Forelimb muscle (tissue), 1 donor: ENCODE measurements around the gene SDSL. TPM values are rescaled to one million over a fixed set of nuclear protein-coding genes. Genes with fewer than 3 reads are reported as not detected.

Experiments
- DNase-seq: peaks from one replicate; pipeline ENCODE4 v3.0.0-alpha.2; 2013; ENCODE audit warnings: low read depth
- polyA plus RNA-seq: library from polyadenylated mRNA; unstranded; fragments of 120-200 nt; gene quantifications from one replicate; pipeline ENCODE4 v1.2.1, GENCODE V29; 2013; ENCODE audit not compliant: insufficient read length

Gene SDSL
- polyA plus RNA-seq, 1 donor, result 1.3 TPM

DNA sequence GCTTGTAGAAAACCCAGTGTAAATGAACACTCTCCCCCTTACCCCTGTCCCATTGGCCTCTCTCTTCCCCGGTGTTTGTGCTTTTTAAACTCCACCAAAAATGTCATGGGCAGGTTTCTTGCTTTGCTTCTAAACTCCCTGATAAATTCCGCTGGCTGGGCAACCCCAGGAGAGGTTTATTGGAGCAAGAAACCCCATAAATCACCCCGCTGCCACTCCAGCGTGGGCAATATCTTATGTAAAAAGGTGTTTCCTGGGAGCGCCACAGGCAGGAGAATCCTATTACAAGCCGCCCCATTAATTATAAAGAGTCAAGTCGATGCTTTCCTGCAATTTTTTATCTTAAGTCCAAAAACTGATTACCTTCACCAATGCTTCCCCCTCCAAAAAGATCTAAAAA is 26.7 kb downstream of the SDSL start:
- DNase-seq, result no peak

DNA sequence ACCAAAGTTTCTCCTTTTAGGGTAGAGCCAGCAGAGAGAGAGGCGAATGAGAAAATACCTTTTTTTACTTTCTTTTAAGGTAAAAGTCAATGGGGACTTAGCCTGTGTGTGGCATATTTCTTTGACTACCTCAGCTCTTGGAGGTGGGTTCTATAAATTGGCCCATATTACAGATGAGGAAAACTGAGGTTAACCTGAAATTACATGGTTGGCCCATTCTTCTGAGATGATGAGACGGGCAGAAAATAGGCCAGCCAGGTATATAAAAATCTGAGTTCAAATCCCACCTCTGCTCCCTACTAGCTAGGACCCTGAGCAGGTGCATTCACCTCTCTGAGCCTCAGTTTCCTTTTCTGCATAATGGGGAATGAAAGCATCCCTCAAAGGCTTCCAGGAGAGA is 27.1 kb downstream of the SDSL start:
- DNase-seq, result no peak

DNA sequence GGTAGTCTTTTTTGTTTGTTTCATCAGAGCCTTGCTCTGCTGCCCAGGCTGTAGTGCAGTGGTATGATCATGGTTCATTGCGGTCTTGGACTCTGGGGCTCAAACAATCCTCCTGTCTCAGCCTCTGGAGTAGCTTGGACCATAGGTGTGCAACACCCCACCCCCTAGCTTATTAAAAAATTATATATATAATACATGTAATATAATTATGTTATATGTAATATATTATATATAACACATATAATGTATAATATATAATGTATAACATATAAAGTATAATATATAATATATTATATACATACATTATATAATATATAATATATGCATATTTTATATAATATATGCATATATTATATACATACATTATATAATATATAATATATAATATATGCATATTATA is 27.7 kb downstream of the SDSL start:
- DNase-seq, result no peak

DNA sequence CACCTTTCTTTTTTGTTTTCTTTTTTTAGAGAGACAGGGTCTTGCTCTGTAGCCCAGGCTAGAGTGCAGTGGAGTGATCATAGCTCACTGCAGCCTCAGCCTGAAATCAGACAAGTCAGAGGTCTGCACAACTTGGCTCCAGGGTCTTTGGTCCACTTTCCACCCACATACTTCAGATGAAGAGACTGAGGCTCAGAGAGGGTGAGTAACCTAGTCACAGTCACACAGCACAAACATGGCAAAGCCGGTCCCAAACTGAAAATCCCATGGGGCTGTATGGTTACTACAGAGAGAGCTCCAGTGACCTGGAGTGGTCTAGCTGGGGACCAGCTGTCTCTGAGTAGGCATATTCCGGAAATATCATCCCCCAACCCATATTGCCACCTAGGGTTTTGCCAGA is 30.3 kb downstream of the SDSL start:
- no peak for DNase-seq

DNA sequence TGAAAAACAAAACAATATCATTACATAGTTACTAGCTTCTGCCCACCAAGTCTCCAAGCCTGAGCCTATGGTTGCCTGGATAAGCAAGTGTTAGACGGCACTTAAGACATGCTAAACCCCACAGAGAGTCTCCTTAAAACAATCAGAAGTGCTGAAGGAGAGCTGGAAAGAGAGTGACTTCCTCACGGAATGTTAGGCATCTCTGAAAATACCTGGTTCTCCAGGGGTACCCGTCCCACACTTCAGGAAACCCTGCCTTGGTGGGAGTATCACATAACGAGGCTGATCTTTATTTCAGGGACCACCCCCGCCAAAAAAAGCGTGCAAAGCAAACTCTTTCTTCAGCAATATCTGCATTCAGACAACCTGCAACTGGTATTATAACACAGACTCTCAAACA is 31.1 kb downstream of the SDSL start:
- no peak for DNase-seq

DNA sequence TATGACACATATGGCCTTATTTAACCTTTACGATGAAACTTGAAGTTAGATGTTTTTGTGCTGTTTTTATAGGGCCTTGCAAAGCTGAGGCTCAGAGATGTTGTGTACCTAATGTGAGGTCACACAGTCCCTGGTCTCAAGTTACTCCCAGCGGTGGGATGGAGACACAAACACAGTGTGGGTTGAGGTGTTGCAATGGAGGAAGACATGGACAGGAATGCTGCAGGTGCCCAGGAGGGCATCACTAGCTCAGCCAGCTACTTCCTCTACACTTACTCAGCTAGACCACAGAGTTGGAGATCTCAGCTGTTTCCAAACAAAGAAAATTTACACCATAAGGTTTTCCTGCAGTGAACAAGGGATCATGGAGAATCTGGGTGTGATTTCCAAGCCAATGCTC is 34.0 kb downstream of the SDSL start:
- no peak for DNase-seq

DNA sequence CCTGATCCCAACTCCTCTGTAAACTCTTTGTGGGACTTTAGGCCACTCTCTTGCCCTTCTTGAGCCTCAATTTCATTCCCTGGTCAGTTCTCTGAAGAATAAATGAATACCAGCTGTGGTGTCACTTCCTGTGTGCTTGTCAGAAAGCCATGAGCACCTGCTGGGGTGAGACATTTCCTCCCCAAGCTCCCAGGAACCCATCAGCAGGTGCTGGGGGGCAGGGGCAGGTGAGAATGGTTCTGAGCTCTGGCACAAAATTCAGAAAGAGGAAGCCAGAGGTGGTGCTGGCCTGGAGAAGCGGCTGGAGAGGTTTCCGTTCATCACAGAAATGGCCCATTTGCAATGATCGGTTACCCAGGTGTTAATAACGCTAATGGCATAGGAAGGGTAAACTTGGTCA is 34.6 kb downstream of the SDSL start:
- DNase-seq, result no peak

DNA sequence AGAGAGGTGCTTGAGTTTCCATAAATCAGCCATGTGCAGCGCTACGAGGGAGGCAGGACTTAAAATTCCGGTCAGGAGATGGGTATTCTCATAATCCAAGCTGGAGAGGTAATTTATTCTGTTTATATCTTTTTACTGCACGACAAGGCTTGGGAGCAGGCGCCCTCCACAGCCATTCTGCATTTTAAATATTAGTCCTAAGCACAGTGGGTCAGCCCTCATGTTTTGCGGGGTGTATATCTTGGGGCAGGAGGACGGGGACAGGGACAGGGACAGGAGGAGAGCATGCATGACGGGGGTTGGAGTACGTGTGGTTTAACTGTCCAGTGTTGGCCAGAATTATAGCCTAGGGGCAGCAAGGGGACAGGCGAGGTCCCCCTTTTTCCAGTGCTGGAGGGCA is 35.0 kb downstream of the SDSL start:
- DNase-seq, result no peak

DNA sequence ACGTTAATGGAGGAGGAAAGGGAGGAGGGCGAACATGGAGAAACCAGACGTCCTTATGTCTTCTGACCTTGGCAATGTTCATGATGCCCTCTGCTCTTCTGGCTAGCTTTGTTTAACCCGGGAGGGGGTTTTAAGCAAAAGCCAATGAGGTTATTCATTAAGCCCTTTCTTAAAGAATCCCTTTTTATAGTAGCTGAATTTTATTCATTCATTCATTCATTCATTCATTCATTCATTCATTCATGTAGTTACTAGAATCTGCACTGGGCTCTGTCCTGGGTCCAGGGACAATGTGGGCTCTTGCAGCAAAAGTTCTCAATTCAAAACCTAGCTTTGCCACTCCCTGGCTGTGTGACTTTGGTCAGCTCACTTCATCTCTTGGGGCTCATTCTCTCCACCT is 35.5 kb downstream of the SDSL start:
- no peak for DNase-seq

DNA sequence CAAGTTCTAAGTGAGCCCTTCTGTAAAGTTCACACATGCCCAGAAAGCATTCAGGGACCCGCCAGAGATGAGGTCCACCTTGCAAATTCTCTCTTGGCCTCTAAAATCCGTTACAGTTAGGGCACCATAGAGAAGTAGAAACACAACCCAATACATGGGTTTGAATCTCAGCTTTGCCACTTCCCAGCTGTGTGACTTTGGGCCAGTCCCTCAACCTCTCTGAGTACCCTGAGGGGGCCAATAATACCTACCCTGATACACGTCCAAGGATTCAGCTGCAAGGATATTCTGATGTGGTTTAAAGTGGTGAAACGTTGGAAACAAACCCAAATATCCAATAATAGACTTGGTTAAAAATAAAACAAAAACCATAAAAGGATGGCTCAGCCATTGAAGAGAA is 37.8 kb downstream of the SDSL start:
- no peak for DNase-seq

DNA sequence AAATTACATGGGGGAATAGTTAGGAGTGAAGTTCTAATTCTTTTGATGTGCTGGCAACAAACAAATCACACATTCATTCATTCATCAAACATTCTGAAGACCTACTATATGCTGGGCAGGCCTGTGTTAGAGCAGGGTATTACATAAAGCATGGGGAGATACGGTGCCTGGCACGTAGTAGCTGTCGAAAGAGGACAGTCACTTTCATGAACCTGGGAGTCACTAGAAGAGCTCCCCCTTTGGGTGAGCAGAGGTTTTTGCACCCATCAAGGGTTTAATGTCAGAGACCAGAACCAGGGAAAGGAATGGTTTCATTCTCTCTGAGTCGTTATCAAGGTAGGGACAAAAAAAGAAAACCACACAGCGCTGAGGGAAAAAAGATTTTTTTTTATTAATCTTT is 39.5 kb downstream of the SDSL start:
- DNase-seq, result no peak

DNA sequence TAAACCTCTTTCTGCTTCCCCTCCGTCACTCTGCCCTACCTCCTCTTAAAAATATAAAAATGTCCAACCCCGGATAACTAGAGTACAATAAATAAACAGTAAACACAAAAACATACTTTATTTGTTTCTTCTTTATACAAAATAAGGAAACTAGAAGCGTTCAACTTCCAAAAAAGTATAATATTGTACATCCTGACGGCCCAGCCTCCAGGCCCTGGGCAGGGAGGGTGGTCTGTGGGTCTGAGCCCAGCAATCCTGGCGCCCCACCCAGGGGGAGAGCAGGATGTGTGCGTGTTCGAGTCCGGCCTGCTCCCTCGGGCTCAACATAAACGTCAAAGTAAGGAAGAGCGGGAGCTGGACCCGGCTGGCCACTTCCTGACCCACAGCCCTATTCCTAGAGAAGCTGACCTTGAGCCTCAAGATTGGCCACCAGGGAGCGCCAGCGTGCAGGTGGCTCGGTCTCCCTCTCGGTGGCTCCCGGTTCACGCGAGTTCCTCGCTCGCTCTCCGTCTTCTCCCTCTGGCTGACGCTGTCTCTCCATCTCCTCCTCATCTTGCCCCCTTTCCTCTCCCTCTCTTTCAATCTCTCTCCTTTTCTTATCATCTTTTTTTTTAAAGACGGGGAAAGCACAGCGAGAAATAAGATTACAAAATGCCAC is 40.1 kb downstream of the SDSL start:
- DNase-seq, result peak; percentile 29

DNA sequence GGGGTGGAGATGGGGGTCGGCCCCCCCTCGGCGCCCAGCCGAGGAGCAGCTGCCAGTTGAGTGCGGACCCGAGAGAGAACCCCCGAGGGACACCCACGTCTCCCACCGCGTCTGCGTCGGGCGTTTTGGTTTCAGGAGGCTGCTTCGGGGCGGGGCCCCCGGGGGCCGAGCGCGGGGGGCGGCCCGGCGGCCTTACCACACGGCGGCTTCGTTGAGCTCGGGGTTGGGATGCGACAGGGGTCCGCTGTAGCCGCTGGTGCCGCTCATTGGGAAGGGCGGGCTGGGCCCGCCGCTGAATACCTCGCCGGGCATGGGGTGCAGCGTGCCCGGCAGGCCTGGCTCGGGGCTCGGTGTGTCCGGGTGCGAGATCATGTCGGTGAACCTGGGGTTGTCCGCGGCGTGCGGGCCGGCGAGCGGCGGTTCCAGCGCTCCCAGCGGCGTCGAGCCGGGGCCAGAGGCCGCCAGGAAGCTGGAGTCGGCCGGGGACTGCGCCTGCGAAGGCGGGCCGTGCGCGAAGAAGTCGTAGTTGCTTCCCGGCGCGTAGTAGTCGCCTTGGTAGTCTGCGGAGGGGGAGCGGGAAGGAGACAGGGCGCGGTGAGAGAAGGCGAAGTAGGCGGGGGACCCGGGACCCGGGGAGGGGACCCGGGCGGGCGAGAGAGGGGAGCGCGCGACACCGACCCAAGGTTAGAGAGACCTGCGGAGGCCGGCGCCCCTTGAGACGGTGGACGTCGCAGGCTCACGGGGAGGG is 41.0 kb downstream of the SDSL start:
- DNase-seq, result no peak

DNA sequence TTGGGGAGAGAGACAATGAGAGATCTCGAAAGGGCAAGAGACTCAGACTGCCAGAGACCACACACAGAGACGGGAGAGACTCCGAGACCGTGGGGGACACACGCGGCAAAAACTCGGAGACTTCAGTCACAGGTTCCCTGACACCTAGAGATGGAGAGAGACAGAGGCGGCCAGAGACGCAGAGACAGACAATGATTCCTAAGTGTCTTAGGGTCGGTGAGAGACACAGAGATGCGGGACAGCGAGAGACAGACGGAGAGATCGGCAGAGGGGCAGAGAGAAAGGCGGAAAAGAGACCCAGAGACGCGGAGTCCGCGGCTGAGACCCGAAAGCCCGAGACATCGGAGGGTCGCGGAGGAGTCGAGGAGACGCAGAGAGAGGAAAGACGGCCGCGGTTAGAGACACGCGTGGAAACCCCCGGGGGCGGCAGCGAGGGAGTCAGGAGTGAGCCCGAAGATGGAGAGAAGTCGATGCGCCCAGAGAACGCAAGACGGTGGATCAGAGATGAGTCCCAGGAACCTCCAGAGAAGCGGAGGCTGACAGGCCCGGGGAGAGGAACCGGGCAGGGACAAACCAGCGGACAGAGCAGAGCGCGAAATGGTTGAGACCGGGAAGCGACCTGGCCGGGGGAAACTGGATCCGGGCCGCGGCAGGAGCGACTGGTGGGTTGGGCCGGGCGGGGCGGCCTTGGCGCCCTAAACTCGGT is 41.7 kb downstream of the SDSL start:
- DNase-seq, result no peak

DNA sequence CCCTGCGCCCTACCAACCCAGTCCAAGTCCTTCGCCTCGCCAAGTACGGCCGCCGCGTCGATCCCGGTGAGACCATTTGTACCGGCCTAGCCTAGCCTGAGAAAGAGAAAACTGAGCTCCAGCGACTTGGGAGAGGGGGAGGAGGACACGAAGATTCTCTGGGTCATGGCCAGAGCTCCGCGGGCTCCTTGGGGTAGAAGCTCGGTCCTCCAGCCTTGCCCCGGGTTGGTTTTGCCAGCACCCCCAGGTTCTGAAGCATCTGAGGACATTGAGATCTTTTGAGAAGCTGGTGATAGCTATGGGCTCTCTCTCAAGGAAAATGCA is 42.2 kb downstream of the SDSL start:
- DNase-seq, result no peak

DNA sequence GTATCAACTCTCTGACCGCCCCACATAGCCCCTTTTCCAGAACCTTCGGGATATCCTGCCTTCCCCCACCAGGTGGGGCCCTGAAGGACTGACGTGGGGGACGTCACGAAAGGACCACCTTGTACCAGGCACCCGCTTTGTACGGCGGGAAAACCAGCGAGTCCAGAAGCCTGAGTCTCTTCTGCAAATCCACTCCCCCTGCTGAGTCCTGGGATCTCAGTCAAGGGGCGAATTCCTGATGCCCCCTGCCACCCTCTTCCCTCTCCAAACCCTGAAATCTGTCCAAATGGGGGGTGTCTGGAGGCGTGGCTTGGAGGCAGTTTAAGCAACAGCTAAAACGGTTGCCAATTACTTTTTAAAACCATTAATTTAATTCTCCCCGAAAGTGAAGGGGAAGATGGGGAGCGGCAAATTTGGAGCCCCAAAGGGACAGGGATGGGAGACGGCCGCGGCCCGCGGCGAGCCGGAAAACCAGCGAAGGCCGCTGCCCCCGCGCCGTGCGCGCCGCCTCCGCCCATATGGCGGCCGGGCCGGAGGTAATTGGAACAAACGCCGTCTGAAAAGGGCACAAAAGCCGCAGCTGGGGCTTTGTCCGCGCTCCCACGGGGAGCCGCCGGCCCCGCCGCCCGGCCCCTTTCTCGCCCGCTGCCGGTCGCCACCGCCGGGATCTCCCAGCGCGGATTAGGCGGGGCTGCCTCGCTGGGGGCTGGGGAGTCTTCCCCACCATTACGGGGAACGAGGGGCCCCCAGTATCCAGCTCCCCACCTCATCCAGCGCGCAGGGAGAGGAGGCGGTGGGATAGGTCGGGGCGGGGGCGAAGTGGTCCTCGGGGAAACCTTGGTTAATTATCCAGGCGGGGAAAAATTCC is 42.9 kb downstream of the SDSL start:
- DNase-seq, result no peak

DNA sequence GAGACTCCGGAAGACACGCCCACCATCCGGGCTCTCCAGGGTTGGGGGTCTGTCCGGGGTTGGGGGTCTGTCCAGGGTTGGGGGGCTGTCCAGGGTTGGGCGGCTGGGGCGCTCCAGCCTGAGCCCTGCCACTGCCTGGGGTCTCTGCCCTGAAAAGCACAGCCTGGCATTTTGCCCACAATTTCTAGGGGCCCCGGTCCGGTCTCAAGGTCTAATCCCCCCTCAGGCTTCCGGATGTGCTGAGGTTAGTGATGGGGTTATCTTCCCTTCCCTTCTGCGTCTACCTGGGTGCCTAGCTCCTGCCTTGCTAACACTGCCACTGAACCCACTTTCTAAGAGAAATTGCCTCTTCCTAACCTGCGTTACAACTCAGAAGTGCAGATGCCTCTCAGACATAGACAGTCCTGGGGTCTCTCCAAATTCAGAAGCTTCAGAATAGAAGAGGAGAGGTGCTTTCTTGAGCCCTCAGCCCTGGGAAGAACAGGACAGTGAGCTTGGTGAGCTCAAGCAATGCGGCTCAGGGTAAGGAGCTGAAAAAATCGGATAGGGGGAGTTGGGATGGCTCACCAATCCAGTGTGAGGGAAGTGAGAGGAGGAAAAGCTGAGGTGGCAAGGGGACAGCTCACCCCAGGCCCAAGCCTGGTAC is 43.8 kb downstream of the SDSL start:
- no peak for DNase-seq

DNA sequence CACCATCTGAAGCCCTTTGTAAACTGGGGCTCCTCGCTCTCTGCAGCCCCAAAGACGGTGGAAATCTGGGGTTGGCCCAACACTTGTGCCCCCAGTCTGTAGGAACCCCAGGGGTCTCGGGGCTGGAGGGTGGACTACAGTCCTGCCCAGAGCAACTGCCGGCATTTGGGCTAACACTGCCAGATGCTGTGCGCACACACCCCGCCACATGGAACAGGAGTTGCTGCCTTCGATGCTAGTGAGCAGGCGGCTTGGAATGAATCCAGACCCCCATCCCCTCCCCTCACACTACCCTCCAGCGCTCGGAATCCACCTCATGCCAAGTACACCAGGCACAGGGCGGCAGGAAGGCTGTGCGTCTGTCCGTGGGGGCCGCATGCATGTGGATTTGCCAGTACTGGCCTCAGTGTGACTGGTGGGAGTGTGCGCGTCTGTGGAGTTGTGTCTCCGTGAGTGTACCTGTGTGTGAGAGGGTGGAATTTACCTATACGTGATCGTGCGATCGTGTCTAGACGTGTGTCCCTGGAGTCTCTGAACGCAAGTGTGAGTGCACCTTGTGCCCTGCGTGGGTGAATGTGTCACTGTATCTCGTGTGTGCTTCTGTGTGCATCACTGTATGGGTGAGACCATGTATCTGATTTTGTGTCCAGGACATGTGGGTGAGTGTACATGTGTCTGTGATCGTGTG is 44.4 kb downstream of the SDSL start:
- no peak for DNase-seq

DNA sequence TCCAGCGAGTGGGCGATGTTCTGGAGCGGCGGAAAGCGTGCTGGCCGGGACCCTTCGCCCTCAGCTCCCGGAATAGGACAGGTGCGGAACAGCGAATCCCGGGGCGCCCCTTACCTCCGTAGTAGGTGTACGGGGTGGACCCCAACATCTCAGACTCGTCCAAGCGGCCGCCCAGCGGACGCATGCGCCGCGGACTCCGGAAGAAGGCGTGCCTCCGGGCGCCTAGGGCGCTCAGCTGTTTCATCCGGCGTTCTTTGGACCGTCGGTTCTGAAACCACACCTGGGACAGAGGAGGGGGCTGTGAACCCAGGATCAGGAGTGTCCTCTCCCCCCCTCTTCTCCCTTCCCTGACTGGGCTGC is 44.9 kb downstream of the SDSL start:
- DNase-seq, result no peak

DNA sequence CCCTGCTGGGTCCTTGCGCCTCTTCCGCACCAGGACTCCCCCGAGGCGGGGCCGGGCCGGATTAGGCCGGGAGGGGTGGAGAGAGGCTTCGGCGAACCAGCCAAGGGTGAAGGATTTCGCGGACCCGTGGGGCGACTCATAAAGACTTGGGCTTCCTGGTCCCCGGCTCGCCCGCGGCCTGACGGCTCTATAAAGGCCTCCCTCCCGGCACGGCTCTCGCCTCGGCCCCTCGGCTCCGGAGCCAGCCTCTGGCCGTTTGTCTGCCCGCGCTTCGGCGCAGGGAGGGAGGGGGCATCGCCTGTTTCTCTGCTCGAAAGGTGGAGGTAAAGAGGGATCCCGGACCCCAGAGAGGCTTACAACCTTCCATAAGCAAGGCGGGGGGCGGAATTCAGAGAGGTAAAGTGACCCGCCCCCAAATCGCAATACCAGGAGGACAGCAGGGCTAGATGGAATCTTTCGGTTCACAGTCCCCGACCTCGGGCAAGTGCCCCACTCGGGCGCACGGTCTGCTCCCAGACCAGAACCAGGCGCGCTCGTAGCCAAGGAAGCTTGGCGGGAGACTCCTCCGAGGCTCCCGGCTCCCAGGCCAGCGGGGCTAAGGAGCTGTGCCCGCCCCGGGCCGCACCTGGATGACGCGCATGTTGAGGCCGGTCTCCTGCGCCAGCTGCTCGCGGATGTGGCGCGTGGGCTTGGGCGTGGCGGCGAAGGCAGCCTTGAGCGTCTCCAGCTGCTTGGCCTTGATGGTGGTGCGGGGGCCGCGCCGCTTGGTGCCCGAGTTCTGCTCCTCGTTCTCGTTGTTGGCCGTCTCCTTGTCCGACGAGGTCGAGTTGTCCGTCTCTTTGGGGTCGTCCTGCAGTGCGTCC is 45.6 kb downstream of the SDSL start:
- DNase-seq, result no peak
